Type B pancreatic cell (in vitro differentiated cells): Measurements from ENCODE around the gene FCER1G. TPM values are rescaled to one million over a fixed set of nuclear protein-coding genes. Genes with fewer than 3 reads are reported as not detected.
A peak's percentile ranks its signal among the peaks of the same experiment; 100 is the strongest.

ENCODE experiments used
- DNase-seq: peaks from one replicate; pipeline ENCODE4 v3.0.0; 2021; ENCODE audit warnings: mixed read lengths; ENCODE audit not compliant: unreplicated experiment; ENCODE audit errors: extremely low spot score
- H3K27ac Mint-ChIP-seq: 2 replicates; pipeline ENCODE4 v1.8.0; 2021; ENCODE audit warnings: mild to moderate bottlenecking, mixed read lengths
- H3K27me3 Mint-ChIP-seq: 2 replicates; pipeline ENCODE4 v1.8.0; 2021; ENCODE audit warnings: mixed read lengths
- H3K36me3 Mint-ChIP-seq: 2 replicates; pipeline ENCODE4 v1.8.0; 2021; ENCODE audit warnings: mixed read lengths
- H3K4me1 Mint-ChIP-seq: one replicate; pipeline ENCODE4 v1.8.0; 2021; ENCODE audit warnings: mixed read lengths; ENCODE audit not compliant: unreplicated experiment
- H3K4me3 Mint-ChIP-seq: 2 replicates; pipeline ENCODE4 v1.8.0; 2021; ENCODE audit warnings: mild to moderate bottlenecking, mixed read lengths
- H3K9me3 Mint-ChIP-seq: 2 replicates; pipeline ENCODE4 v1.8.0; 2021; ENCODE audit warnings: mixed read lengths
- total RNA-seq: library from RNA; stranded (reverse); gene quantifications from 2 replicates; pipeline ENCODE4 v1.2.1, GENCODE V29; 2021; ENCODE audit warnings: low replicate concordance
- TF ChIP-seq, protein P1 (sequence below): fragments of 200-600 bp; sonication (generic); conservative IDR thresholded peaks from 2 replicates; pipeline ENCODE4 v1.5.0; 2021; ENCODE audit warnings: antibody characterized with exemption, mild to moderate bottlenecking

The FCER1G gene
- total RNA-seq, 1 donor from 2014 or later, result 0.80 TPM

DNA sequence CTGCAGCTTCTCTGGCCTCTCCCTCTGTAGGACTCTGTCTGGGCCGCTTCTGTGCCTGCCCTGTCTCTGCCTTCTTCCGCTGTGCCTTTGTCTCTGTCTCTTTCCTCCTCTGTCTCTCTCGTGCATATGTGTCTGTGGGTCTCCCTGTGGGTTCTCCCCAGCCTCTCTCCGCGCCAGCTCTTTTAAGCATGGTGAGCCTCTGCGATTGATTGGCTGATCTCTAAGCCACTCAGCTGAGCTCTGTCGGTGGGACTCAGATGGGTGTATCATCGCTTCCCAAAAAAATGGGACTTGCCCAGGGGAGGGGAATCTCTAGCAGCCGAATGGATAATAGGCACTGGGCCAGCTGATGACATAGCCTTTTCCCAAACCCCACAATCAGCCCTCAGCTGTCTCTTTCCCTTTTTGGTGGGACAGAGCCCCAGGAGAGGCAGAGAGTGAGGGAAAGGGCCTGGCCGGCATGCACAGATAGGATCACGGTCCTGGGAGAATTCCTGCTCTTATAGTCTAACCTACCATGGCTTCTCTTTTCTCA is 16.1 kb upstream of the FCER1G start, which contains the start of gene ADAMTS4:
Gene ADAMTS4 (minus strand): TSS at position 158 of the 535 bp plus-strand sequence. CDS start 427 bp downstream, outside the sequence.
- H3K27ac Mint-ChIP-seq, result peak within 1 kb of the TSS; percentile 50
- peak within 1 kb of the TSS; percentile 76 for H3K4me3 Mint-ChIP-seq
- peaks cover 9% of the 10 kb centered on the region for H3K27me3 Mint-ChIP-seq
- TF ChIP-seq, protein P1, sequence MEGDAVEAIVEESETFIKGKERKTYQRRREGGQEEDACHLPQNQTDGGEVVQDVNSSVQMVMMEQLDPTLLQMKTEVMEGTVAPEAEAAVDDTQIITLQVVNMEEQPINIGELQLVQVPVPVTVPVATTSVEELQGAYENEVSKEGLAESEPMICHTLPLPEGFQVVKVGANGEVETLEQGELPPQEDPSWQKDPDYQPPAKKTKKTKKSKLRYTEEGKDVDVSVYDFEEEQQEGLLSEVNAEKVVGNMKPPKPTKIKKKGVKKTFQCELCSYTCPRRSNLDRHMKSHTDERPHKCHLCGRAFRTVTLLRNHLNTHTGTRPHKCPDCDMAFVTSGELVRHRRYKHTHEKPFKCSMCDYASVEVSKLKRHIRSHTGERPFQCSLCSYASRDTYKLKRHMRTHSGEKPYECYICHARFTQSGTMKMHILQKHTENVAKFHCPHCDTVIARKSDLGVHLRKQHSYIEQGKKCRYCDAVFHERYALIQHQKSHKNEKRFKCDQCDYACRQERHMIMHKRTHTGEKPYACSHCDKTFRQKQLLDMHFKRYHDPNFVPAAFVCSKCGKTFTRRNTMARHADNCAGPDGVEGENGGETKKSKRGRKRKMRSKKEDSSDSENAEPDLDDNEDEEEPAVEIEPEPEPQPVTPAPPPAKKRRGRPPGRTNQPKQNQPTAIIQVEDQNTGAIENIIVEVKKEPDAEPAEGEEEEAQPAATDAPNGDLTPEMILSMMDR, result no peak
- DNase-seq, result no peak
- peaks cover 27% of the 10 kb centered on the region for H3K4me1 Mint-ChIP-seq
- no peaks in the 10 kb centered on the region for H3K9me3 Mint-ChIP-seq
- H3K36me3 Mint-ChIP-seq, result peaks cover under 1% of the 10 kb centered on the region

DNA sequence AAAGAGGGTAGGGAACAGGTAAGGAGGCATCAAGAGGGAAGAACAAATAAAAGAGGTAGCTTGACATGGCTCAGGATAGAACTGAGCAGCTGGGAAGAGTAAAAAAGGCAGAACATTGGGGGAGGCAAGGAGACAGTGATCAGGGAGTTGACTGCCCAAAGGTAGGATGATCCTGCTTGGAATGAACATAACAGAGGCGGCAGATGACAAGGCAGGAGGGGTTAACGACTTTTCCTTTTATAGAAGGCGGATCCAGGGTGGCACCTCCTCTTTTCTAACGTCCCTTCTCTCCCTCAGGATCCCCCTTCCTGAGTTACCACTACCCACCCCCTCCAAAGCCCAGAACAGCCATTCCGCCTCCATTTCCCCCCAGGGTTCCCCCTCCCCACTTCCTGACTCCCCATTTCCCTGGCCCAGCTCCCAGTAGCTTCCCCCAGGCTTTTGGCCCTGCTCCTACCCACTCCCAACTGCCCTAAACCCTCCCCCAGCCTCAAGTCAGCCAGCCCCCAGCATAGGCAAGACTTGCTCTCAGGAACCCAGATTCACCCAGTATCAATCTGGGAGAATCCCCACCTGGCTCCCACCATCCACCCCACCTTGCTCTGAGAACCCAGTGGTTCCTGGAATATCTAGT is 15.5 kb upstream of the FCER1G start:
- no peaks in the 10 kb centered on the region for H3K9me3 Mint-ChIP-seq
- no peak overlapping the region for H3K27ac Mint-ChIP-seq
- peaks cover 34% of the 10 kb centered on the region for H3K4me1 Mint-ChIP-seq
- DNase-seq, result no peak
- TF ChIP-seq, protein P1, result no peak
- peaks cover 9% of the 10 kb centered on the region for H3K27me3 Mint-ChIP-seq
- peak overlapping the region; percentile 29 for H3K4me3 Mint-ChIP-seq
- peaks cover 7% of the 10 kb centered on the region for H3K36me3 Mint-ChIP-seq

- DNase-seq, result no peak
- Mint-ChIP-seq H3K27ac (peak overlapping the region; percentile 97), H3K9me3 (no peaks in the 10 kb centered on the region), H3K36me3 (peaks cover 11% of the 10 kb centered on the region), H3K27me3 (peaks cover 9% of the 10 kb centered on the region), H3K4me1 (peaks cover 39% of the 10 kb centered on the region), H3K4me3 (no peak overlapping the region)
- TF ChIP-seq, protein P1, result no peak
These were observed 14.6 kb upstream of the FCER1G start for GRCh38 chr1:161200421-161200991.

DNA sequence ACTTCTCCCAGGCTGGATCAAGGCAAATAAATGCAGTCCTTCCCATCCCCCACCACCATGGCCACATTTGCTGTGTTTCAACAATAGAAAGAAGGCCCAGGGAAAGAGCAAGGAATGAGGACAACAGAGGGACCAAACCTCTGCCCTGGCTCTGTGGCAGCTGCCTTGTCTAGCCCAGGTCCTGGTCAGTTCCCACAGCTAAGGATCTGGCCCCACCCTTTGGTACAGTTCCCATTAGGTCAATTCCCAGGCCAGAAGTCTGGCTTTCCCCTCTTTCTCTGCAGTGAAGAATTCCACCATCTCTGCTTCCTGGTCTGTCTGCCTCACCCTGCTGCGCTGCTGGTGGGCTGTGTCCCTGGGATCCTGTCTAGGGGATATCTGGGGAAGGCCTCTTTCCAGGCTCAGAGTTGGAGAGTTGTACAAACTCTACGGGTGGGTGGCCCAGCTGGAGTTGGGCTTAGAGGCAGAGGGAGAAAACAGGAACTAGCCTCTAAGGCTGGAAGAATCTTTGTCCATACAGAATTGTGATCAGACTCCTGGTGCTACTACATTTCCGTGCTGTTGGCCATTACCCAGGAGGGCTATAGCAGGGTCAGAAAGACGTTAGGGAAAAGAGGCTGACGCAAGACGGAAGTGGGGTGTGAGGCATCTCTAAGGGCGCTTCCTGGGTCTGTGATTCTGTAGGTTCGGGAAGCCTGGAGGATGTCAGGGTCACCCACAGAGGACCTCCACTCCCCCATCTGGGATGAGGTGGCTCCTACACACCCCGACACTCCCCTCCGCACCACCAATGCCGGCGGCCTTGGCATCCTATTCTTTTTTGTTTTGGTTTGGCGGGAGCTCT is 13.9 kb upstream of the FCER1G start:
- Mint-ChIP-seq H3K4me1 (peaks cover 43% of the 10 kb centered on the region), H3K27me3 (peaks cover 9% of the 10 kb centered on the region), H3K36me3 (peaks cover 13% of the 10 kb centered on the region), H3K4me3 (peak overlapping the region; percentile 96), H3K9me3 (no peaks in the 10 kb centered on the region), H3K27ac (peak overlapping the region; percentile 97)
- TF ChIP-seq, protein P1, result no peak
- DNase-seq, result no peak

DNA sequence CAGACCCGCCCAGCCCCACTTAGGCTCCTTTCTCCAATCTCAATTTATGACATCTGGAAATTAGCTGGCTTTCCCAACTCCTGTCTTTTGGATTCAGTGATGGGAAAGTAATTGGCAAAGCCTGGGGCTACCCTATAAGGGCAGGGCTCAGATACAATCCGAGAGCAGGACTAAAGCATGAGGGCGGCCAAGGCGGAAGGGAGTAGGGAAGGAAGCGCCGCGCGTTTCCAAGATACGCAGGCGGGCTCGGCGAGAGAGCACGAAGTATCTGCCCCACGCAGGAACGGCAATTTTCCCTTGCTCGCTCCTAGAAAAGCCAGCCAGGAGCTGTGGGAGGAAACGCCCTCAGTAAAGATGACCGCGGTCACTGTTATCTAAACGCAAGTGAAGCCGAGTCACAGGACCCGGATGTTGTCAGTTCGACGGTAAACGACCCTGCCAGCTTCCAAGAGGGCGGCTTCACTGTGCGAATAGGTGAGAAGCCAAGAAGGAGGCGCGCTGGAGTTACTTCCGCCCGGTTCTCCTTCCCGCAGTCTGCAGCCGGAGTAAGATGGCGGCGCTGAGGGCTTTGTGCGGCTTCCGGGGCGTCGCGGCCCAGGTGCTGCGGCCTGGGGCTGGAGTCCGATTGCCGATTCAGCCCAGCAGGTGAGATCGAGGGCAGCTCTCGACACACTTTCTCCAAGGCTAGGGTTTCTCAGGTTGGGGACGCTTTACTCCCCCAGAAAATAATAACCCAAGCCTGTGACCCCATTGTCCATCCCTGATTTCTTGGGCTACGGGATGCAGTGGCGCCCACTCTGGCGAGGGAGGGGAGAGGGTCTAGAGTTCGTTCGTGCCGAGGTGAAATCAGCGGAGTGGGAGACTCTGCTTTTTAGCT is 13.0 kb upstream of the FCER1G start, which contains the start of gene NDUFS2:
Gene NDUFS2 (plus strand): TSS at position 532 of the 877 bp plus-strand sequence. CDS start 19 bp downstream, at position 551.
- DNase-seq, result peak; percentile 94
- H3K9me3 Mint-ChIP-seq, result no peaks in the 10 kb centered on the region
- TF ChIP-seq, protein P1, result peak; percentile 46
- H3K36me3 Mint-ChIP-seq, result peaks cover 17% of the 10 kb centered on the region
- H3K4me1 Mint-ChIP-seq, result peaks cover 42% of the 10 kb centered on the region
- peaks cover 9% of the 10 kb centered on the region for H3K27me3 Mint-ChIP-seq
- peak within 1 kb of the TSS; percentile 96 for H3K4me3 Mint-ChIP-seq
- H3K27ac Mint-ChIP-seq, result peak within 1 kb of the TSS; percentile 97
